ENCODE results near the gene TOMM6.
"Not testable (repeated sequence)": the region's sequence is repeated elsewhere in the genome, so short reads cannot be mapped to it uniquely, and the experiment has no call there.

TOMM6 gene

DNA sequence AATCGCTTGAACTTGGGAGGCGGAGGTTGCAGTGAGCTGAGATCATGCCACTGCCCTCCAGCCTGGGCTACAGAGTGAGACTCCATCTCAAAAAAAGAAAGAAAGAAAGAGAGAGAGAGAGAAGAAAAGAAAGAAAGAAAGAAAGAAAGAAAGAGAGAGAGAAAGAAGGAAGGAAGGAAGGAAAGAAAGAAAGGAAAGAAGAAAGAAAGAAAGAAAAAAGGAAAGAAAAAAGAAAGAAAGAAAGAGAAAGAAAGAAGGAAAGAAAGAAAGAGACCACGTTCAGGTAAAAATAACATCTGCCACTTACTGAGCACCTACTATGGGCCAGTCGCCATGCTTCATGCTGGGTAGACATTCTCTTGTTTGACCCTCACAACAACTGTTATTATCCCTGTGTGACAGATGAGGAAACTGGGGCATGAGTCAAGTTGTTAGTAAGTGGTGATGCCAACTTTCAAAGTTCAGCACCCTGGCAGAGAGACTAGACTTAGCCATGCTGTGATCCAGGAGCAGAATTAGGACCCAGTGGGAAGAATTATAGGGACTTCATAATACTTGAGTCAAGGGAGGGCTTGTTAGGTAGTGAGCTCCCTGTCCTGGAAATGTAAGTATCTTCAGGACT is 21.3 kb upstream of the TOMM6 start:
- not testable (repeated sequence) for DNase-seq

DNA sequence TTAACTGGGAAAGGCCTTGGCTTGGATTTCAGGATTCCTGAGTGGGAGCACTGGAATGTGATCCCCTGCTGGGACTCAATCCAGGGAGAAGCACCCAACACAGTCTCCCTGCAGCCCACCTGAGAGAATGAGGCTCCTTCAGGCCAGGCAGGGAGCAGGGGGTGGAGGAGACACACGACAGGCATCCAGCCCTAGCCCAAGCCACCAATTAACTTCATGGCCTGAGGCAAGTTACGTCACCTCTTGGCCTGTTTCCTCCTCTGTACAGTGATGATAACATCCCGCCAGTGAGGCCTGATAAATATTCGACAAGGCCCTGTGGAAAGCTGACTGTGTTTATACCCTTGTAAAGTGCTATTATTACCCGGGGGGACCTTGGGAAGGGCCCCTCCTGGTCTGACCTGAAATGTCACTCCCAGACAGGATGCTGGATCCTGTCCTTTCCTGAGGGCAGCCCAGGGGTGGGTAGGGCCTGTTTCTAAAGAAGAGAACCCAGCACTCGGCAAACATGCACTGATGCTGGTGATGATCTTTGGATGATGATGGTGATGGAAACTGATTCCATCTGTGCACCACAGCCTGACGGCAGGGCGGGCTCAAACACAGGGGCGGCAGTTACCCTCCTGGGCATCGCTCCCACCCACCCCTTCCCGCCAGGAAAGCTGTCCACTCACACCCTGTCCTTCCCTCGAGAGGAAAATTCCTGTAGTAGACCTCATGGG is 20.2 kb upstream of the TOMM6 start:
- DNase-seq, result no peak

DNA sequence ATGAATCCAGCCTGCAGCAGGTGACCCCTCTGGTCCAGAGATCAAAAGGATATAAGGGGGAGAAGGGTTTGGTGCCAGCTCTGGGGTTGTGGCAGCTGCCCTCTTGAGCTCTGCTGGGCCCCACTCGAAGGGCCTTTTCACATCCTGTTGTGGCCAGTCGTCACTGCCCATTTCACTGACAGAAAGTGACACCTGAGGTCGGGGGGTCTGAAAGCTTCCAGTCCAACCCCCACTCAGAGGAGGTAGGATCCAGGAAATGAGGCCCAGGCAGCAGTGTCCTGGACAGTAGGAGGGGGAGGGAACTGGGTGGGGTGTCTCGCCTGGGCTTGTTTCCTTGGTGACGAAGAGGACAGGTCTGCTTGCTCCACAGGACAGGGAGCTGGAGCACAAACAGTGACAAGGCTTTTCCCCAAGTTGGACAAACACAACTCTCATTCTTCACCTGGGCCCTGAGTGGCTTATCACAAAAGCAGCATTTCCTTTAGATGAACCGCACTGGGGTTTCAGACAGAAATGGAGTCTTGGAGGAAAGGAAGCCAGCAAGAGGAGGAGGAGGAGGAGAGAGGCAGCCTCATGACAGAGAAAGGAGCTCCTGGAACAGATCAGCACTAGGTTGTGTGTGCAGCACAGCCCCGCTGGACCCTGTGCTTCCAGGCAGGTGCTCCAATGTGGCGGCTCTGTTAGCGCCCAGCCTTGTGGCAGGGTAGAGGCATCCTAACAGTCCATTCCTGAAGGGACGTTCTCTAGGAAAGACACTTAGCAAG is 18.8 kb upstream of the TOMM6 start:
- no peak for DNase-seq

DNA sequence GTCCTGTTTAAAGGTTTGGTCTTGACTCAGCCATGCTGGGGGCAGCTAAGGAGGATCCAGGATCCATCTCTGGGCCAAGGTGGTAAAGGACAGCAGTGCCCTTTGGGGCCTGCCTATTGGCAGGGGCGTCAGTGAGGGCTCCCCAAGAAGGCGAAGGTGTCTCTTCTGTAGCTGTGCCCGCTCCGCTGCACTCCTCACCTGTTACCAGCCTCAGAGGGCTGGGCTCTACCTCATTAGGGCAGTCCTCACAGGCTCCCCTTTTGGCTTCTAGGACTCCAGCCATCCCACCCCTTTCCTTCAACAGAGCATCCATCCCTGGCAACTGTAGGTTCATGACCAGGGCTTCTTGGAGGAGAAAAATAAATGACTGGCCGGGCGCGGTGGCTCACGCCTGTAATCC is 18.1 kb upstream of the TOMM6 start:
- DNase-seq, result no peak

DNA sequence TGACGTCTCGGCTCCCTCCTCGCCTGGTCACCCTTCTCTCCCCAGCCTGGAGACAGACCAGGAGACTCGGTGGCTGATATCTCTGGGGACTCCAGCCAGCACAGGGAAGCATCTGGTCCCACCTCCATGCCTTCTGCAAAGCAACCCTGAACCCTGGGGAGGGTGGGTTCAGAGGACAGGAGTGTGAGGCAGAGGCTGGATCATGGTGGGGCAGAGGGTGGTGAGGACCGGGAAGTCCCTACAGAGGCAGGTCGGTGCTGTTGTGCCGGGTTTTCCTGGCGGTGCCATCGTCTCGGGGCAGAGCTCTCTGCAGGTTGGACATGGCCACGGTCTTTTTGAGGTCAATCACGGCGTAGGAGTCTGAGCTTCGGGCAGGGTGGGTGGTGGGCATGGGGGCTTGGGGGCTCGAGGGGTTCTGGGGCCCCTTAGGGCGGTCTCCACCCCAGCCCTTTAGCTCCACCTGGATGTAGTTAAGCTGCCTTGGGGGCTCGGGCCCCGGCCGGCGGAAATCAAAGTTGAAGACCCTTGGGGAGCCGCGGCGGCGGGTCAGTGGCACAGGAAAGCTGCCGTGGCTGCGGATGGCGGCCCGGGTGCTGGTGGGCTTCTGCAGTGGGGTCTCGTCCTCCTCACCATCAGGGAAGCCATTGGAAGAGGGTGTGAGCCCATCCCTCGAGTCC is 17.0 kb upstream of the TOMM6 start:
- no peak for DNase-seq

DNA sequence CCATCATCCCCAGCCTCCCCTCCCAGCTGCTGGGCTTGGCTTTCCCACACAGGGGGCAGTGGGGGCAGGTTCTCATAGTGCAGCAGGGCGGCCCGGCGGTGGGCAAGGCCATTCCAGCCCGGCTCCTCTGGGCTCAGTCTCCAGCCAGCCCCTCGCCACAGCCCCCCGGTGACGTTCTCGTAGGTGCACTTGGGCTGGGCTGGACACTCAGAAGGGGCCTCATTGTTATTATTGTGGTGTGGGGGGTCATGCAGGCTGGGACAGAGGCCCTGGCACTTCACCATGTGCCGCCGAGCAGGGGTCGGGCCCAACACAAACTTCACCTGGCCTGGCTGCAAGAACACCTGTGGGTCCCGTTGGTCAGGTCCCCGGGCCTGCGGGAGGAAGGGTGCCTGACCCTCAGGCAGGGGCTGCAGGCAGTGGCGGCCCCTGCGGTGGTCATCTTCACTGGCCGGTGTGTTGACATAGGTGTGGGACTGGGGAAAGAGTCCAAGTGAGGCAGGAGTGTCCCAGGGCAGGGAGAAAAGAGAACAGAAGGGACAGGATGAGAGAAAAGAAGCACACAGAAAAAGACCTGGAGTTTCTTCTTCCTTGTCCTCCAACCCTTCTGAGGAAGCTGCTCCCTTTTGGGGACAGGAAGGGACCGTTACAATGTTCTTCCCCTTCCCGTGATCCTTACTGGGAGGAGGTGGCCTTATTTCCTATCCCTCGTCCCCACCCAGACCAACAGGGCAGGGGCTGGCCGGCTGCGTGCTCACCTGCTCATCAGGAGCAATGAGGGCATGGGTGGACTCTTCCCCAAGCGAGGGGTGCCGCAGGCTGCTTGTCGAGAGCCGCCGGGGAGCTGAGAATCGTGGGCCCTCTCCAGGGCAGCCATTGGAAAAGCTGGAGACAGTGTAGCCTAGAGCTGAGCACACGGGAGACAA is 16.2 kb upstream of the TOMM6 start:
- DNase-seq, result no peak

DNA sequence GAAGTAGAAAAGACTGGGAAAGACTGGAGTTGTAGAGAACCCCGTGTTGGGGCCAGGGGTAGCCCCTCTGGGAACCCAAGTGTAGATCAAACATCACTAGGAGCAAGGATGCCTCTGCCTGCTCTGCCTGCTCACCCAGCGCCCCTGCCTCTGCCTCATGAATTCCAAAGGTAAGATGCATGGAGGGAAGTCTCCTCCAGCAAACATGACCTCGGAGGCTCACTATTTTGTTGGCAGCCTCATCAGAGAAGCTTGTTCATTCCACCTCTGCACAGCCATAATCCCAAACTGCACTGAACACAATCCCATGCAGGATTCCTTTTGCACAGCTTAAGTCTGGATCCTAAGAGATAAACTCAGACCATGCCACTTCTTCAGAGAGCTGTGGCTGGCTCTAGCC is 12.7 kb upstream of the TOMM6 start:
- DNase-seq, result no peak

DNA sequence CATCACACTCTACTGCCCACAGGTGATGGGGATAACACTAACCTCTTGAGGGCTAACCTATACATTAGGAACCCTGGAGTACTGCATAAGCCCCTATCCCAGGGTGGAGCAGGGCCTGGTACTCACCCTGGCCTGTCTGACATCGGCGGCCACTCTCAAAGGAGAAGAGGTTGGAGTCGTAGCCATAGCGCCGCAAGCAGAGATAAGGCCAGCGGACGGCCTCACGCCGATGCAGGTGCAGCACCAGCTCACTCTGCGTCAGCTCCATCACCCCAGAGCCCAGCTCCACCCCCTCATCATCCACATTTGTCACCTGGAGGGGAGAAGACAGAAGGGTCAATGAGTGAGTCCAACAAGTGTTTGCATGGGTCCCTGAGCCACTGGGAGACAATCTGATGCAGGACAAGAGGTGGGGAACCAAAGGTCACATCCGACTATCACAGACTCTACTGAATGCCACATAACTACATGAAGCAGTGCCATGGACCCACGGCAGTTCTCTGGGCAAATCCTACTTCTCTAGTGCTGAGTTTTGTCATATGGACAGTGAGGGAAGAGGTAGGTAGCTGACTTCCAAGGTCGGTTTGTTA is 12.1 kb upstream of the TOMM6 start:
- no peak for DNase-seq

DNA sequence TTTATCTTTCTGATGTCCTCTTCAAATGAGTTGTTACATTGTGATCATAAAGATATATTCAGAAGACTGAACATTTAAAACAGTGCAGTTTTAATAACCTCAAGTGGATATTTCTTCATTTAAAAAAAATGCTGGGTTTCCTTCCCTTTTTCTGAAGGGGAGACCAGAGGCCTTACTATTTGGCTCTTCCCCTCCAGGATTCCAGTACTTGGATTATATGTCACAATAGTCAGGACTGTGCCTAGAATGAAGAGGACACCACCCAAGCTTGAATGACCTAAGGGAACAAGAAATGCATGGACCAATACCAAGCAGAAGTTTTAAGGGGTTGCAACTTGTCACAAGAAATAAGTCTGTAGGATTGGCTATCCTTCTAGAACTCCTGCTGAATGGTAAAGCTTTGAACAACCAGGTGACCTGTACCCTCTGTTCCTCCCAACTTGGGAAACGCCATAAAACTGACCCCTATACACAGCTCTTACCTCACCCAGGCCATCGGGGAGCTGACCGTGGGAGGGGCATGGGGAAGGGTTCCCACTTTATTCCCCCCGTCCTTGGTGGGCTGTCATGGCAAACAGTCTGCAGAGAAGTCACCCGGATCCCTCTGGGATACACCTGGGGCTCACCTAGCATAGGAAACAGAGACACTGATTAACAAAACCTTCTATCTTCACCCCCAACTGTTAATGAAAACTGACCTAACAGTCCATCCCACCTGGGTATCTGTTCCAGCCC is 9.8 kb upstream of the TOMM6 start:
- DNase-seq, result no peak

DNA sequence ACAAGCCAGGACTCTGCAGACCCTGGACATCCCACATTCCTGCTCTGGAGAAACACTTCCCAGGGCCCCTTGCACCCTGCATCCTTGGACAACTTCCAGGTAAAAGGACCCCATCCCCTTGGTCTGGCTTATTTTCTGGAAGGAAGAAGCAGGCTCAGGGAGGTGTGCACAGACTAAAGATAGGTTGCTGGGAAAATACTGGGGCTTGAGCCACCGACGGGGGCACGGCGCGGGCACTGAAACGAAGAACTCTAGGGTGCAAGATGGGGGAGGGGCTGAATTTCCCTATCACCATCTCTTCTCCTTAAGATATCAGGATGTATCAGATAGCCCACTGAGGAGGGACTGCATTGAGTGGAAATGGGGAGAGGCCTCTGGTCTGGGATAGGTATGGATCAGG is 8.6 kb upstream of the TOMM6 start:
- no peak for DNase-seq

DNA sequence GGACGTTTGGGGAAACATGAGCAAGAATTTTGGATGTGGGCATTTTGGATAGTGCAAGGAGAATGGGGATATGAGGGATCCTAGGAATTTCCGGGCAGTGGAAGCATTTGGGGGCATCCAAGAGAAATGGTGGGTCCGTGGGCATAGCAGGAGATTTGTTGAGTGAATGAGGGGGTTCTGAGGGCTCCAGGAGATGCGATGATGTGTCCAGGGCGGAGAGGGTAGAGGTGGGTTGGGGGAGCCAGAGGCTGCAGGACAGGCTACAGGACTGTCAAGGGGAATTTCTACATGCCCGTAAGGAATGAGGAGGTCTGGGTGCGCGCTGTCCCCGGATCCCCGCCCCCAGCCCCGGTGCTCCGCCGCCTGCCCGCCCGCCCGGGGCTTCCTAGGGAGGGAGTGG is 8.2 kb upstream of the TOMM6 start:
- no peak for DNase-seq

DNA sequence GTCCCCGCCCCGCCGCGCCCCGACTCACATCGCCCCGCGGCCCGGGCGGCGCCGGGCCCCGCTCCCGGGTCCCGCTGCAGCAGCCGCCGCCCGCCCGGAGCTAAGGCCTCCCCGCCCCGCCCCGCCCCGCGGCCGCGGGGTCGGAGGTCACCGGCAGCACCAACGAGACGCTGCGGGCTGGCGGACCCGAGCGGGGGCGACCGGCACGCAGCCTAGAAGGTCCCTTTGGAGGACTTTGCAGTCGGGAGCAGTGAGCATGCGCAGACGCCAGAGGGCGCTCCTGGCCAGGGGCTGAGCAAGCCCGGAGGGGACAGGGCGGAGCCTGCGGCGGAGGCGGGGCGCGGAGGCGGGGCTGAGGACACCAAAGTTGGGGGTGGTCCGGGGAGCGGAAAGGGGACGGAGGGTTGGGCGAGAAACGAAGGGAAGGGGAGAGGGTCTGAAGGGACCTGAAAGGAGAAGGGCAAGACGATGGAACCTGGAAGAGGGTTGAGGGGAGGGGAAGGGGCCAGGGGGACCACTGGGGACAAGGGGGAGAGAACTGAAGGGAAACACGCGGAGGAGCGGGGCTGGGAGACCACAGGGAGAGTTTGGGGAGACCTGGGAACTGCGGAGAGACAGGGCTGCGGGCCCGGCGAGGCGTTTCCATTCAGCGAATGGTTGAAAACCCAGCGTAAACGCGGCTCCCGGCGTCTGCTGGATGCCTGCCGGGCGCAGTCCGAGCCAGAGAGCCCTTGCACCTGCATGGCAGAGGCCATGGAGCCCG is 7.5 kb upstream of the TOMM6 start, which contains the start of gene FRS3:
Gene FRS3 (minus strand): TSS at position 113 of the 763 bp plus-strand sequence. CDS start 2,913 bp downstream, outside the sequence.
- DNase-seq, result peak; percentile 100

DNA sequence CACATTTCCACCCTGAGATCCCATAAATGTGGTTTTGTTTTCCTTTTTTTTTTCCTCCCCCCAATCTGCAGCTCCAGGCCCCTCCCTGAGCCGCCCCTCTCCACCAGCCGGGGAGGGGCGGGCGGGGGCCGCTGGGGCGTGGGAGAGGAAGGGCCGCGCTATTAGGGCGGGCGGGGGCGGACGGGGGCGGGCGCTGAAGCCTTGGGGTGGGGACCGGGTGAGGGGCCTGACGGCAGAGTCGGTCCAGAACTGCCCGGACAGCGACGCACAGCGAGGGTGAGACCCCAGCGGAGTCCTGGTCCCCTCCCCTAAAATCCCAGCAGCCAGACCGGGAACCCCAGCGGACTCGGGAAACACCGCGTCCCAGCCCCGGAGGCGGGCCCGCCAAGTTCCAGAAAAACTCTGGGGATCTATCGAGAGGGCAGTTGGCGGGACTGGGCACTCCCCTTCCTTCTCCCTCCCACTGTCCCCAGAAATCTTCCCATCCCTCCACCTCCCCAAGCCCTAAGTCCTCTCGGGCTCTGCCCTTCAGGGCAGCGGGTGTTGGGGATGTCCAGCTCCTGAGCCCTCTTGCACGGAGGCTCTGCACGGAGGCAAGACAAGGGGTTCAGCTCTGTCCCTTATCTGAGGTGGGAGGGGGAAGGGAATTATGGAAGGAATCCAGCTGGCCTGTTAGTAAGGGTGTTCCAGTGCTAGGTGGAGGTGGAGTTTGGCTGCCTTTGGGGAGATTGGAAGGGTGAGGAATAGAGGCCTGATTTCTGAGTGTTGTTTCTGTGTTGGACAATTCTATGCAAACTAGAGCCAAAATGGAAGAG is 6.7 kb upstream of the TOMM6 start, which contains the start of gene PRICKLE4:
Gene PRICKLE4 (plus strand): TSS at position 232 of the 815 bp plus-strand sequence. CDS start 2,692 bp downstream, outside the sequence.
- peak; percentile 17 for DNase-seq

DNA sequence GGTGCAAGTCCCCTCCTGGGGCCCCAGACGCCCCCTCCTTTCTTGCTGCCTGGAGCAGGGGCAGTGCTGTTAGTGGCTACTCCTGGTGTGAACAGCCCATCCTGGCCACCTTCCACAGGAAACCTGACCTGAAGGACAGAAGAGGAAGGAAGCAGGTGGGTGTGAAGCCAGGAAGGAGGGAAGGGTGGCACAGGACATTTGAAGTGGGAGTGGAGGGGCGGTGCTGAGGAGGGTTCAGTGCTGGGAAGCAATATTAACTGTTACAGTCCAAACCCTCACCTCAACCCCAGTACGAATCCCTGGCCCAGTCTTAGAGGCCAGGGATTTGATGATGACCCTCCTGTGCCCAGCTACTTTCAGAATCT is 6.1 kb upstream of the TOMM6 start:
- no peak for DNase-seq

DNA sequence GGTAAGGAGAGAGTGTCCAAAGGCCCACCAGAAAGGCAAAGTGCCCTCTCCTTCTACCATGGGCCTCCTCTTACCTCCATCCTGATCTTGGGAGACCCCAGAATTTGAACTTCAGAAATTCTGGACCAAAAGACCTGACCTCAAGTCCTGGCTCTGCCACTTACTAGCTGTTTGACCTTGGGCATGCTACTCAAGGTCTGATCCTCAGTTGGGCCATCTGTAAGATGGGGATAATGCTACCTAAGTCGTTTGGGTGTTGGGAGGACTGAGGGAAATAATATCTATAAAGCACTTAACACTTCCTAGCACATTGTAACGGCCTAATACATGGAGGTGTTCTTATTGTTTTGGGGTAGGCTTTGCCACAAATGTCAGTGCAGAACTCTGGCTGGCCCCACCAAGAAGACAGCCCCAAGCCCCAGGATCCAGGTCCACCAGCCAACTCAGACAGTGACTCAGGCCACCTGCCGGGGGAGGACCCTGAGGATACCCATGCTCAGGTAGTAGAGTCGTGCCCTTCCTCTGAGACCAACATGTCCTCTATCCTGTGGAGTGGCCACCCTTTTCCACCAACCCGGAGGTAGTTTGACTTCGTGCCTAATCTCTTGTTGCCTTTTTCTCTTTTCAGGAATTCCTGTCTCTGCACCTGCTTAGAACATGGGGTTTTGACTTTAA is 4.3 kb upstream of the TOMM6 start:
- DNase-seq, result no peak

DNA sequence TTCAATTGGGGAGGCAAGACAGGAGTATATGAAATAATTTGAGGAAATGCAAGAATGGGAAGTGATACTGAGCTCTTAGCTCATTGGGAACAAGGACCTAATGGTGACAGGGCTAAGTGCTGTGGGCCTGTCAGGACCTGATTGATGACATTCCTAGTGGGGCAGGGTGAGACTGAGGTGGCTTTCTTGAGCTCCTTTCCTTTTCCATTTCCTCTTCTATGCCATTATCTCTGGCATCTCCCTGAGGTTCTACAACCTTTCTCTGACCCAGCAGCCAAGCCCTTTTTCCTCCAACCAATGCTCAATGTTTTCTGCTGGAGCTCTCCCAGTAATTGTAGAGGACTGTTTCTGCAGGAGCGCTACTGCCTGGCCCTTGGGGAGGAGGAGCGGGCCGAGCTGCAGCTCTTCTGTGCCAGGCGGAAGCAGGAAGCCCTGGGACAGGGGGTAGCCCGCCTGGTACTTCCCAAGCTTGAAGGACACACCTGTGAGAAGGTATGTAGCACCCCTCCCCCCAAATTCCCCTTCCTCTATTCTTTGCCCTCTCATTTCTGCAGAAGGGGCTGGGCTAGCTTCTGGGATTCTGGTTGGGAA is 2.8 kb upstream of the TOMM6 start:
- DNase-seq, result no peak

DNA sequence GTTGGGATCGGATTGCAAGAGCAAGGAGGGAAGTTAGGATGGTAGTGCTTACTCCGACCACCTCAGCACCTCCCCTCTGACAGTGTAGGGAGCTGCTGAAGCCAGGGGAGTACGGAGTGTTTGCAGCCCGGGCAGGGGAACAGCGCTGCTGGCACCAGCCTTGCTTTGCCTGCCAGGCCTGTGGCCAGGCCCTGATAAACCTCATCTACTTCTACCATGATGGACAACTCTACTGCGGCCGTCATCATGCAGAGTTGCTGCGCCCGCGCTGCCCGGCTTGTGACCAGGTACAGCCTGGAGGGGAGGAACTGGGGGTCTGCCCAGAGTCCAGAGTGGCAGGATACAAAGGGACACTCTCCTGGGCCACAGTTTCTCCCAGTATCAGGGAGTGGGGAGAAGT is 2.2 kb upstream of the TOMM6 start:
- DNase-seq, result no peak

Measured in T-helper 9 cell (primary cell).